Panc1 (cell line): ENCODE data around the gene APOBEC3B. TPM values are rescaled to one million over a fixed set of nuclear protein-coding genes. Genes with fewer than 3 reads are reported as not detected.

Experiments
- ATAC-seq: fragments of 200-7000 bp; cut with Tn5 transposase; 2 replicates; pipeline ENCODE4 v1.9.1; 2020; ENCODE audit warnings: mild to moderate bottlenecking, moderate library complexity
- Bru-seq: library from RNA; stranded (reverse); fragments of 400-500 nt; gene quantifications from one replicate; lab custom pipeline; 2021; lab: Mats Ljungman, UMichigan
- BruChase-seq, 2 experiments: library from RNA; stranded (reverse); fragments of 400-500 nt; gene quantifications; one replicate each; lab custom pipeline; 2021; lab: Mats Ljungman, UMichigan
- BruUV-seq: library from RNA; stranded (reverse); fragments of 400-500 nt; replicated peaks from 2 replicates; lab custom pipeline; 2021; lab: Mats Ljungman, UMichigan
- CTCF ChIA-PET: fragments of 300-600 bp; sonication (Branson Sonifier 250); formaldehyde crosslinking; loops from one replicate; lab custom pipeline; 2022; ENCODE audit warnings: antibody characterized with exemption; lab: Charles Lee
- POLR2A ChIA-PET: fragments of 300-600 bp; sonication (Branson Sonifier 250); formaldehyde crosslinking; loops from one replicate; lab custom pipeline; 2022; ENCODE audit warnings: antibody characterized with exemption; lab: Charles Lee
- DNase-seq: peaks from one replicate; pipeline ENCODE4 v3.0.0-alpha.2; 2010; ENCODE audit warnings: low read depth, low spot score
- H3K27ac ChIP-seq: 2 replicates; pipeline ENCODE4 v1.5.1; 2011; ENCODE audit warnings: mild to moderate bottlenecking, low read length, inconsistent platforms
- H3K27me3 ChIP-seq: fragments of 200-500 bp; sonication (Bioruptor generic); 2 replicates; pipeline ENCODE4 v1.6.0; 2014; ENCODE audit warnings: low read length, inconsistent platforms; ENCODE audit not compliant: control insufficient read depth, insufficient read depth
- H3K36me3 ChIP-seq: fragments of 200-500 bp; sonication (Bioruptor generic); 2 replicates; pipeline ENCODE4 v1.5.1; 2014; ENCODE audit warnings: inconsistent platforms, mild to moderate bottlenecking, low read length, moderate library complexity; ENCODE audit not compliant: control insufficient read depth, insufficient read depth
- H3K4me1 ChIP-seq: 2 replicates; pipeline ENCODE4 v1.5.1; 2011; ENCODE audit warnings: inconsistent platforms, mild to moderate bottlenecking, low read length, moderate library complexity; ENCODE audit not compliant: control insufficient read depth, insufficient read depth
- H3K4me3 ChIP-seq, 2 experiments: 2 replicates each; pipeline ENCODE4 v1.5.1; 2011 to 2012; ENCODE audit warnings: low read depth in 2 of 2, low read length in 2 of 2, mild to moderate bottlenecking in 2 of 2, inconsistent platforms in 1 of 2, moderate library complexity in 1 of 2
- H3K9me3 ChIP-seq: fragments of 200-500 bp; sonication (Bioruptor generic); 2 replicates; pipeline ENCODE4 v1.5.1; 2014; ENCODE audit warnings: low read depth, mild to moderate bottlenecking, inconsistent platforms, low read length, moderate library complexity; ENCODE audit not compliant: control insufficient read depth, insufficient read depth
- POLR2AphosphoS5 ChIP-seq: IDR thresholded peaks from 2 replicates; pipeline ENCODE4 v1.6.1; 2012; ENCODE audit warnings: mild to moderate bottlenecking, low read depth, low read length, moderate library complexity
- SIN3A ChIP-seq: IDR thresholded peaks from 2 replicates; pipeline ENCODE4 v1.6.1; 2012; ENCODE audit warnings: low read depth, mild to moderate bottlenecking, low read length, moderate library complexity, borderline replicate concordance; ENCODE audit not compliant: insufficient read depth
- TCF7L2 ChIP-seq: IDR thresholded peaks from 2 replicates; pipeline ENCODE4 v1.6.1; 2011; ENCODE audit warnings: mild to moderate bottlenecking, low read depth, low read length, inconsistent platforms
- in situ Hi-C: cut with HindIII; loops from 2 replicates; pipeline ENCODE4 v1.10.0; 2016; ENCODE audit warnings: low sequenced_read_pairs, low pct_unique_long_range_greater_than_20kb
- intact Hi-C: fragments of 100-400 bp; cut with micrococcal nuclease; formaldehyde crosslinking; loops from one replicate; pipeline ENCODE4 v1.10.0; 2022; ENCODE audit not compliant: unreplicated experiment
- long read RNA-seq: library from polyadenylated mRNA; unstranded; transcript quantifications from one replicate; pipeline ENCODE4 v2.0.0, GENCODE V29; 2021; ENCODE audit not compliant: unreplicated experiment
- polyA plus RNA-seq: library from polyadenylated mRNA; unstranded; fragments of >200 nt; gene quantifications from one replicate; pipeline ENCODE4 v1.2.1, GENCODE V29; 2012; ENCODE audit warnings: missing spikeins; ENCODE audit not compliant: insufficient read length
- total RNA-seq: library from RNA; stranded (reverse); gene quantifications from one replicate; pipeline ENCODE4 v1.2.1, GENCODE V29; 2021; ENCODE audit not compliant: unreplicated experiment
- TF ChIP-seq, protein P1 (sequence below), 2 experiments: IDR thresholded peaks; 2 replicates each; pipeline ENCODE4 v1.6.1; 2011 to 2012; ENCODE audit warnings: low read depth in 2 of 2, control low read depth in 1 of 2, low read length in 1 of 2, mild to moderate bottlenecking in 1 of 2, moderate library complexity in 1 of 2; ENCODE audit not compliant: insufficient read depth in 1 of 2
- TF ChIP-seq, protein P2 (sequence below): fragments of 450-650 bp; IDR thresholded peaks from 2 replicates; pipeline ENCODE4 v1.5.1; 2017; ENCODE audit warnings: mild to moderate bottlenecking

APOBEC3B gene
- total RNA-seq (15.6 TPM), Bru-seq, nascent RNA (percentile 55 among the genes with signal in this experiment), BruChase-seq, experiment 1, labeled RNA remaining after a 2-hour chase (percentile 68 among the genes with signal in this experiment), BruChase-seq, experiment 2, labeled RNA remaining after a 6-hour chase (percentile 88 among the genes with signal in this experiment)
- polyA plus RNA-seq, result 9.4 TPM
- long read RNA-seq, transcript APOBEC3B-201 (8 exons, 1,533 nt), result major isoform, 29 of 35 reads
- long read RNA-seq, partial matches to known transcripts, result 4 of 35 reads
- long read RNA-seq, other reads (novel, unspliced or antisense), result 0 of 35 reads

DNA sequence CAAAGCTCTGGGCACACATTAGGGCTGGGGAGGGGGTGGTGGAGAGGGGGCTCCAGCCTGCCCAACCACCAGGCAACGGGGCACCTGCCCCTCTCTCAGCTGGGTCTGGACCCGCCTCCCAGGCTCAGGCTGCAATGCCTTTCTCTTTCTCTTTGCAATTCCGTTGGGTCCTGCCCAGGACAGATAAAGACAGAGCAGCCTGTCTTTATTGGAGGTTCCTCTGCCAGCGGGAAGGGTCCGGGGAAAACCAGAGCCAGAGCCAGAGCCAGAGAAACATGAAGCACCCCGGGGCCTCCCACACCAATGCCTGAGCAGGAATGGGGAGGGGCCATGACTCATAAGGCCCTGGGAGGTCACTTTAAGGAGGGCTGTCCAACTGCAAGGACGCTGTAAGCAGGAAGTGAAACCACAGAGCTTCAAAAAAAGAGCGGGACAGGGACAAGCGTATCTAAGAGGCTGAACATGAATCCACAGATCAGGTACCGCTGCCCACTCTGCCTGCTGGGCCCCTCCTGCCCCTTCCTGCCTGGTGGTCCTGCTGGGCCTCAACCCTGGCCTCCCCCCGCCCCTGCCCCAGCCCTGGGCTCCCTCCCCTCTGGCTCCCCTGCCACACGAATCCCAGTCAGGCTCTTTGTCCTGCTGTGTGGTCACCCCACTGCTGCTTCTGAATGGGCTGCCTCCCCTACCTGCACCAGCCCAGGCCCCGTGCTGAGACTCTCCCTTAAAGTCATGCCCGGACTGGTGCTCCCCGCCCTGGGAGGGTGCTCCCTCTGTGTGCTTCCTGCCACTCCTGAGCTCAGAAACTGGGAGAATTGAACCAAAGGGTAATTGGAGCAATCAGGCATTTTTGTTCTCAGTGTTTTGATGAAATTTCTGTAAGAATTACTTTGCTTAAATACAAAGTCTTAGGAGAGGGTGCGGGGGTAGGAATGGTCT is at the start of gene APOBEC3B:
Gene APOBEC3B (plus strand): TSS at position 356 of the 936 bp plus-strand sequence. CDS start 107 bp downstream, at position 463.
- Histone ChIP-seq H3K4me3 (peak within 1 kb of the TSS; percentile 21 to 48; a peak in 3 of 4 replicates), H3K36me3 (no peaks in the 10 kb centered on the region), H3K27me3 (no peaks in the 10 kb centered on the region), H3K4me1 (peaks cover 4% of the 10 kb centered on the region; the same call in 1 of the 2 replicates), H3K27ac (peak within 1 kb of the TSS; percentile 74), H3K9me3 (no peaks in the 10 kb centered on the region; the same call in 1 of the 2 replicates)
- no TSS peak for BruUV-seq
- CTCF ChIA-PET, result no interaction called here
- TF ChIP-seq, protein P1, sequence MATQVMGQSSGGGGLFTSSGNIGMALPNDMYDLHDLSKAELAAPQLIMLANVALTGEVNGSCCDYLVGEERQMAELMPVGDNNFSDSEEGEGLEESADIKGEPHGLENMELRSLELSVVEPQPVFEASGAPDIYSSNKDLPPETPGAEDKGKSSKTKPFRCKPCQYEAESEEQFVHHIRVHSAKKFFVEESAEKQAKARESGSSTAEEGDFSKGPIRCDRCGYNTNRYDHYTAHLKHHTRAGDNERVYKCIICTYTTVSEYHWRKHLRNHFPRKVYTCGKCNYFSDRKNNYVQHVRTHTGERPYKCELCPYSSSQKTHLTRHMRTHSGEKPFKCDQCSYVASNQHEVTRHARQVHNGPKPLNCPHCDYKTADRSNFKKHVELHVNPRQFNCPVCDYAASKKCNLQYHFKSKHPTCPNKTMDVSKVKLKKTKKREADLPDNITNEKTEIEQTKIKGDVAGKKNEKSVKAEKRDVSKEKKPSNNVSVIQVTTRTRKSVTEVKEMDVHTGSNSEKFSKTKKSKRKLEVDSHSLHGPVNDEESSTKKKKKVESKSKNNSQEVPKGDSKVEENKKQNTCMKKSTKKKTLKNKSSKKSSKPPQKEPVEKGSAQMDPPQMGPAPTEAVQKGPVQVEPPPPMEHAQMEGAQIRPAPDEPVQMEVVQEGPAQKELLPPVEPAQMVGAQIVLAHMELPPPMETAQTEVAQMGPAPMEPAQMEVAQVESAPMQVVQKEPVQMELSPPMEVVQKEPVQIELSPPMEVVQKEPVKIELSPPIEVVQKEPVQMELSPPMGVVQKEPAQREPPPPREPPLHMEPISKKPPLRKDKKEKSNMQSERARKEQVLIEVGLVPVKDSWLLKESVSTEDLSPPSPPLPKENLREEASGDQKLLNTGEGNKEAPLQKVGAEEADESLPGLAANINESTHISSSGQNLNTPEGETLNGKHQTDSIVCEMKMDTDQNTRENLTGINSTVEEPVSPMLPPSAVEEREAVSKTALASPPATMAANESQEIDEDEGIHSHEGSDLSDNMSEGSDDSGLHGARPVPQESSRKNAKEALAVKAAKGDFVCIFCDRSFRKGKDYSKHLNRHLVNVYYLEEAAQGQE (IDR thresholded peaks at IDR 0.05; ENCODE audit: insufficient read depth in 1 of 2, low read depth in 2 of 2, low read length in 1 of 2), result no peak
- TF ChIP-seq POLR2AphosphoS5 (no peak), SIN3A (no peak), TCF7L2 (no peak)
- TF ChIP-seq, protein P2, sequence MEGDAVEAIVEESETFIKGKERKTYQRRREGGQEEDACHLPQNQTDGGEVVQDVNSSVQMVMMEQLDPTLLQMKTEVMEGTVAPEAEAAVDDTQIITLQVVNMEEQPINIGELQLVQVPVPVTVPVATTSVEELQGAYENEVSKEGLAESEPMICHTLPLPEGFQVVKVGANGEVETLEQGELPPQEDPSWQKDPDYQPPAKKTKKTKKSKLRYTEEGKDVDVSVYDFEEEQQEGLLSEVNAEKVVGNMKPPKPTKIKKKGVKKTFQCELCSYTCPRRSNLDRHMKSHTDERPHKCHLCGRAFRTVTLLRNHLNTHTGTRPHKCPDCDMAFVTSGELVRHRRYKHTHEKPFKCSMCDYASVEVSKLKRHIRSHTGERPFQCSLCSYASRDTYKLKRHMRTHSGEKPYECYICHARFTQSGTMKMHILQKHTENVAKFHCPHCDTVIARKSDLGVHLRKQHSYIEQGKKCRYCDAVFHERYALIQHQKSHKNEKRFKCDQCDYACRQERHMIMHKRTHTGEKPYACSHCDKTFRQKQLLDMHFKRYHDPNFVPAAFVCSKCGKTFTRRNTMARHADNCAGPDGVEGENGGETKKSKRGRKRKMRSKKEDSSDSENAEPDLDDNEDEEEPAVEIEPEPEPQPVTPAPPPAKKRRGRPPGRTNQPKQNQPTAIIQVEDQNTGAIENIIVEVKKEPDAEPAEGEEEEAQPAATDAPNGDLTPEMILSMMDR, result no peak
- DNase-seq (peak; percentile 47), ATAC-seq (peak; percentile 95)
- POLR2A ChIA-PET, result no interaction called here
- intact Hi-C loops, result no loop called here
- in situ Hi-C loops, result no loop called here

DNA sequence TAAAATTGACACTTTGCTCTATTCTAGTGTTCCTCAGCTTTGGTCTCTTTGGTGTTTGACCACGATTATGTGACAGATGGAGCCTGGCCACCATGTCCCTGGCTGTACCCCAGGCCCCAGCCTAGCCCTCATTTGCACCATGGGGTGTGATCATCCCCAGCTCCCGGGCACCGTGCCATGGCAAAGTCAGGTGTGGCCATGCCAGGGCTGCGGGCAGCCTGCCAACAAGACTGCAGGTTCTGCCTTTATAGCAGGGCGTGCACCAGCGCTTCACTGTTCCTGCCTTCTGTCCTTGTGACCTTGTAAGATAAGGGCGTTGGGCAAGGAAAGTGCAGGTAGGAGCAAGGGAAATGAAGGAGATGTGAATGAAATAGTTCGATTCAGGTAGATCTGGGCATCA is 47.1 kb upstream of the APOBEC3B start:
- DNase-seq (no peak), ATAC-seq (no peak)
- no peak for TF ChIP-seq POLR2AphosphoS5
- no peak for TF ChIP-seq TCF7L2
- TF ChIP-seq, protein P2, result no peak
- TF ChIP-seq SIN3A, result no peak
- CTCF ChIA-PET, result no interaction called here
- Histone ChIP-seq H3K36me3 (no peaks in the 10 kb centered on the region), H3K27me3 (no peaks in the 10 kb centered on the region), H3K27ac (no peak overlapping the region), H3K4me3 (no peak overlapping the region), H3K4me1 (no peaks in the 10 kb centered on the region), H3K9me3 (no peaks in the 10 kb centered on the region)
- in situ Hi-C loops, result no loop called here
- POLR2A ChIA-PET, result no interaction called here
- intact Hi-C loops, result no loop called here
- no TSS peak for BruUV-seq
